BE2C (cell line): ENCODE measurements around the gene SMIM13.
"Not testable (repeated sequence)": the region's sequence is repeated elsewhere in the genome, so short reads cannot be mapped to it uniquely, and the experiment has no call there.

ENCODE experiments used
- DNase-seq: peaks from one replicate; pipeline ENCODE4 v3.0.0-alpha.2; 2020
- H3K27me3 ChIP-seq: fragments of 250-450 bp; sonication (Bioruptor Pico); 2 replicates; pipeline ENCODE4 v1.5.1; 2020; ENCODE audit warnings: mild to moderate bottlenecking
- H3K36me3 ChIP-seq: fragments of 250-450 bp; sonication (Bioruptor Pico); 2 replicates; pipeline ENCODE4 v1.5.1; 2020; ENCODE audit warnings: mild to moderate bottlenecking
- H3K4me1 ChIP-seq: fragments of 250-450 bp; sonication (Bioruptor Pico); 2 replicates; pipeline ENCODE4 v1.5.1; 2020
- H3K4me3 ChIP-seq: 2 replicates; pipeline ENCODE4 v1.5.1; 2011; ENCODE audit warnings: low read depth, low read length
- H3K9me3 ChIP-seq: fragments of 250-450 bp; sonication (Bioruptor Pico); 2 replicates; pipeline ENCODE4 v1.5.1; 2020
- TF ChIP-seq, protein P1 (sequence below): IDR thresholded peaks from 2 replicates; pipeline ENCODE4 v1.5.1; 2012; ENCODE audit warnings: mild to moderate bottlenecking, low read depth, low read length

The SMIM13 gene

DNA sequence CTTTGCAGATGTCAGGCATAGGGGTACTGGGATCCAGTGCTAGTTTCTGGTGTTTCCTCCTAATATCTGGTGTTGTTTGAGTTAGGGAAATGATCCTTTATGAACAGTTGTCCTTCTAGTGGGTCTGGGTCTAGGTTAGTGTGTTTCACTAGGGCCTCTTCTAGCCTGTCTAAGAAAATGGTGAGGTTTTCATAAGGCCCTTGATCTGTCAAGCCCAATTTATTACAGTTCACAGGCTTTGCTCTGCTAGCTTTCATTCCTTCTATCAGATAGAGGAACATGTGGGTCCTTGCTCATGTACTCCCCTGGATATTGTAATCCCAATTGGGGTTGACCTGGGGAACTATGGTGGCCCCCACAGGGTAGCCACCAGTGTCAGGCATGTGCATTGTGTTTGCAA is 15.1 kb downstream of the SMIM13 start:
- Histone ChIP-seq H3K9me3 (no peaks in the 10 kb centered on the region), H3K4me1 (no peaks in the 10 kb centered on the region; the same call in none of the 2 replicates)
- DNase-seq = no peak

DNA sequence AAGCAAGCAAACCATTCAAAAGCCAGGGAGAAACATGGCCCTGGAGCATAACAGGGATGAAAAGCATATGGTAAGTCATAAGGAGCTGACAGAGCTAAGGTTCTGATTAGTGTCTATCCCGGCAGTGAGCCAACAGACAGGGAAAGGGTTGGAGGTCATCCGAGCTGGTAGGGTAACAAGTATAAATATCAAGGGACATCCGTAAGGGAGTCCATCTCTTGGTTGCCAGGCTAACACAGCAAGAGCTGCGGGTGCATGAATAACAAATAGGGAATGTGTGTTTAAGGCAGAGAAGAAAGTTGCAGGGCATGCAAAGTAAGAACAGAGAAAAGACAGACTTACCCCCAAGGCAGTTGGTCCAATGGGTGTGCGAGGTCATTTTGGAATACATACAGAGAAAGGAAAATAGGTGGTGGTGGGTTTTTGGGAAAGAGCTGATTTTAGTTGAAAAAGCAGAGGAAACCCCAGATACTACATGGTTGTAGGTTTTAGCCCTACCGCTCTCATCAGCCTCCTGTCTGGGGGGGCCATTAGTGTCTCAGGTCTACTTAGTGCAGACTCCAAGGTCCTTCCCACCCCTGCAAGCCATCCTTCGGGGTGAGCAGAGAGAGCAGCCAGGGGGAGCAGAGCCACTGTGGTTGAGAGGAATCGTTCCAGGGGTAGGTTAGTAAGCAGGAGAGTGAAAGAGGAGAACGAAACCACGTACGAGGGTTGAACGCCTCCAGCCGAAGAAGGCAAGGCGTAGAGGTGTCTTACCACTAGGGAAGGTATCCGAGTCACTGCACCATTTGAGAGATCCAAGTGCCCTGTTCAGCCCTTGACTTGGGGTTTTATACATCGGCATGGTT is 17.5 kb downstream of the SMIM13 start, which contains the start of gene ERVFRD-1:
Gene ERVFRD-1 (minus strand): TSS at position 805 of the 848 bp plus-strand sequence. CDS start 6,415 bp downstream, outside the sequence.
- no peak for DNase-seq
- no peaks in the 10 kb centered on the region for H3K36me3 ChIP-seq
- peak within 1 kb of the TSS; percentile 53 for H3K4me3 ChIP-seq
- H3K27me3 ChIP-seq = no peaks in the 10 kb centered on the region
- no peaks in the 10 kb centered on the region; the same call in 1 of the 2 replicates for H3K4me1 ChIP-seq
- TF ChIP-seq, protein P1, sequence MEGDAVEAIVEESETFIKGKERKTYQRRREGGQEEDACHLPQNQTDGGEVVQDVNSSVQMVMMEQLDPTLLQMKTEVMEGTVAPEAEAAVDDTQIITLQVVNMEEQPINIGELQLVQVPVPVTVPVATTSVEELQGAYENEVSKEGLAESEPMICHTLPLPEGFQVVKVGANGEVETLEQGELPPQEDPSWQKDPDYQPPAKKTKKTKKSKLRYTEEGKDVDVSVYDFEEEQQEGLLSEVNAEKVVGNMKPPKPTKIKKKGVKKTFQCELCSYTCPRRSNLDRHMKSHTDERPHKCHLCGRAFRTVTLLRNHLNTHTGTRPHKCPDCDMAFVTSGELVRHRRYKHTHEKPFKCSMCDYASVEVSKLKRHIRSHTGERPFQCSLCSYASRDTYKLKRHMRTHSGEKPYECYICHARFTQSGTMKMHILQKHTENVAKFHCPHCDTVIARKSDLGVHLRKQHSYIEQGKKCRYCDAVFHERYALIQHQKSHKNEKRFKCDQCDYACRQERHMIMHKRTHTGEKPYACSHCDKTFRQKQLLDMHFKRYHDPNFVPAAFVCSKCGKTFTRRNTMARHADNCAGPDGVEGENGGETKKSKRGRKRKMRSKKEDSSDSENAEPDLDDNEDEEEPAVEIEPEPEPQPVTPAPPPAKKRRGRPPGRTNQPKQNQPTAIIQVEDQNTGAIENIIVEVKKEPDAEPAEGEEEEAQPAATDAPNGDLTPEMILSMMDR = no peak
- H3K9me3 ChIP-seq = no peaks in the 10 kb centered on the region

More for the DNA sequence above, 15.1 kb downstream of the SMIM13 start:
- TF ChIP-seq, protein P1 = no peak
- no peaks in the 10 kb centered on the region for H3K36me3 ChIP-seq
- H3K27me3 ChIP-seq = no peaks in the 10 kb centered on the region
- H3K4me3 ChIP-seq = no peak overlapping the region

DNA sequence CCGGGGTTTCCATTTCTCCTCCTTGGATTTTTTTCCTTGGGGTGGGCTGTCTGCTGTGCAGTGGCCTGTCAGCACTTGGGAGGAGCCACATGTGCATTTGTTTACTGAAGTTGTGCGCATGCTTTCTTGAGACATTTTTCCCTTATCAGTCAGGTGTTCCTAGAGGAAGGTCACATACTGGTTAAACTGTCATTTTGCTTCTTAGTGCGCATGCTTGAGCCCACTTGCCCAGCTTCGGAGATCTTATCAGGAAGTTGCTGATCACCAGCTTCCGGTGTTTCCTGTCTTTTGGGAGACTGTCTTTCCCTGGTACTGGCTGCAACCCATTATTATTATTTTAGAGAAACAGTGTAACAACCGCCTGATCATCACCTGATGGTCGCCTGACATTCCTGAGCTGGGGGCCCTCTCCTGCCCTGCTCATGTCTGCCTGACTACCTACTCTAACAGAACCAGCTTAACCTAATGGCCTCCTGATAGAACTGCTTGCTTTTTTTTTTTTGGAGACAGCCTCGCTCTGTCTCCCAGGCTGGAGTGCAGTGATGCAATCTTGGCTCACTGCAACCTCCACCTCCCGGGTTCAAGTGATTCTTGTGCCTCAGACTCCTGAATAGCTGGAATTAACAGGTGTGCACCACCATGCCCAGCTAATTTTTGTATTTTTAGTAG is 18.3 kb downstream of the SMIM13 start:
- Histone ChIP-seq H3K4me1 (no peaks in the 10 kb centered on the region; the same call in 1 of the 2 replicates), H3K4me3 (peak overlapping the region; percentile 53), H3K27me3 (no peaks in the 10 kb centered on the region), H3K9me3 (no peaks in the 10 kb centered on the region), H3K36me3 (no peaks in the 10 kb centered on the region)
- TF ChIP-seq, protein P1 = no peak
- DNase-seq = no peak

DNA sequence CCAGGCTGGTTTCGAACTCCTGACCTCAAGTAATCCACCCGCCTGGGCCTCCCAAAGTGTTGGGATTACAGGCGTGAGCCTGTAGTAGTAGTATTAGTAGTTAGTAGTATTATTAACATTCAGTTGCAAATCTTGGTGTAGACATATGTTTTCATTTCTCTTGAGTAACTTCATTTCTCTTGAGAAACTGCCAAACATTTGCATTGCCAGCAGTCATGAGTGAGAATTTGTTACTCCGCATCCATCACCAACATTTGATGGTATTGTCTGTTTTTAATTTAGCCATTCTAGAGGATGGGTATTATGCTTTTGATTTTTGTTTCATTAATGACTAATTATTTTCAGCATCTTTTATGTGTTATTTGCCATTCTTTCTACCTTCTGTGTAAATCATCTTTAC is 19.4 kb downstream of the SMIM13 start:
- H3K27me3 ChIP-seq = no peaks in the 10 kb centered on the region
- H3K4me3 ChIP-seq = no peak overlapping the region
- TF ChIP-seq, protein P1 = no peak
- H3K4me1 ChIP-seq = no peaks in the 10 kb centered on the region; the same call in 1 of the 2 replicates
- no peaks in the 10 kb centered on the region for H3K36me3 ChIP-seq
- no peaks in the 10 kb centered on the region for H3K9me3 ChIP-seq
- no peak for DNase-seq

DNA sequence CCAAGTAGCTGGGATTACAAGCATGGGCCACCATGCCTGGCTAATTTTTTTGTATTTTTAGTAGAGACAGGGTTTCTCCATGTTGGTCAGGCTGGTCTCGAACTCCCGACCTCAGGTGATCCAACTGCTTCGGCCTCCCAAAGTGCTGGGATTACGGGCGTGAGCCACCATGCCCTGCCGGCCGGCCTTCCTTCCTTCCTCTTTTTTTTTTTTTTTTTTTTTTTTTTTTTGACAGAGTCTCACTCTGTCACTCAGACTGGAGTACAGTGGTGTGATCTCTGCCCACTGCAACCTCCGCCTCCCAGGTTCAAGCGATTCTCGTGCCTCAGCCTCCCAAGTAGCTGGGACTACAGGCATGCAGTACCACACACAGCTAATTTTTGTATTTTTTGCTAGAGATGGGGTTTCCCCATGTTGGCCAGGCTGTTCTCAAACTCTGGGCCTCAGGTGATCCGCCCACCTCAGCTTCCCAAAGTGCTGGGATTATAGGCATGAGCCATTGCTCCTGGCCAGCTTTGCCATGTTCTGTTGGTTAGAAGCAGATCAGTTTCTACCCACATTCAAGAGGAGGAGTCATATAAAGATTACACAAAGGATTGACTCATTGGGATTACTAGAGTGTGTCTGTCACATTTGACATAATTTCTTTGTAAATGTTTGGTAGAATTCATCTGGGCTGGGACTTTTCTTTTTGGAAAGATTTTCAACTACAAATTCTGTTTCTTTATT is 22.3 kb downstream of the SMIM13 start:
- not testable (repeated sequence) for DNase-seq, H3K36me3 ChIP-seq, H3K27me3 ChIP-seq, H3K9me3 ChIP-seq, H3K4me3 ChIP-seq, H3K4me1 ChIP-seq

DNA sequence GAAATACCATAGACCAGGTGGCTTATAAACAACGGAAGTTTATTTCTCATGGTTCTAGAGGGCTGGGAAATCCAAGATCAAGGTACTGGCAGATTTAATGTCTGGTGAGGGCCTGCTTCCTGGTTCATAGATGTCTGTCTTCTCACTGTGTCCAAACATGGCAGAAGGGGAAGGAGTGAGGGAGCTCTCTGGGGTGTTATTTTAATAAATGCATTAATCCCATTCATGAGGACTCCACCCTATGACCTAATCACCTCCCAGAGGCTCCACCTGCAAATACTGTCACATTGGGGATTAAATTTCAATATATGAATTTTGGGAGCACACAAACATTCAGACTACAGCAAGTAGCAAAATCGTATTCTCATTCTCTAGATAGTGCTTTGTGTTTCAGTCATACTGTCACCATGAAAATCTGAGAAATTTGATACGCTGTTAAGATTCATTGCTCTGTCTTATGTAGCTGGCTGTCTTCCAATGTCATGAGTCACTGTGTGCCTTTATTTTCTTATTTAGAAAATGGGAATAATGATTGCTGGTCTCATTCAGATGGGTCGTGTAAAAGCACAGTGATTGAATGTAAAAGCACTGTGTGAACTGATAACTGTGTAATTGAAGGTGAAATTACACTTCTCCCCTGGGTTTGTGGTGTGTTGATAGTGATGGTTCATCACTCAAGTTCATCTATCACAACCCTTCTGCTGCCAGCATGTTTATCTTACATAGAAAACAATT is 26.8 kb downstream of the SMIM13 start:
- Histone ChIP-seq H3K36me3 (no peaks in the 10 kb centered on the region), H3K4me3 (no peak overlapping the region)
- no peak for DNase-seq

More for the DNA sequence above, 26.8 kb downstream of the SMIM13 start:
- H3K9me3 ChIP-seq = no peaks in the 10 kb centered on the region
- TF ChIP-seq, protein P1 = no peak
- H3K27me3 ChIP-seq = no peaks in the 10 kb centered on the region
- H3K4me1 ChIP-seq = no peaks in the 10 kb centered on the region
